ENCODE data around the gene CHIC2.

Gene CHIC2

GRCh38 chr4:54094451-54094850, 30.0 kb upstream of the CHIC2 start:
- intact Hi-C loops (cut with DNase I), result no loop called here

GRCh38 chr4:54093324-54094240, 29.2 kb upstream of the CHIC2 start:
- no peak for DNase-seq
- intact Hi-C loops (cut with DNase I), result no loop called here

More at GRCh38 chr4:54094451-54094850, 30.0 kb upstream of the CHIC2 start:
- no peak for DNase-seq

- intact Hi-C loops (cut with DNase I), result no loop called here
- no peak for DNase-seq
Observed at GRCh38 chr4:54092405-54093323, 28.3 kb upstream of the CHIC2 start.

GRCh38 chr4:54091637-54092404, 27.4 kb upstream of the CHIC2 start:
- DNase-seq, result peak; percentile 68 to 95 (median 87)
- intact Hi-C loops (cut with DNase I), result no loop called here

GRCh38 chr4:54090804-54091623, 26.6 kb upstream of the CHIC2 start:
- peak in 13 of 42 donors; percentile 7 to 53 (median 36) for DNase-seq
- intact Hi-C loops (cut with DNase I), result no loop called here

- no peak for DNase-seq
- intact Hi-C loops (cut with DNase I), result no loop called here
Observed at GRCh38 chr4:54090404-54090803, 26.0 kb upstream of the CHIC2 start.

- intact Hi-C loops (cut with DNase I), result no loop called here
- DNase-seq, result no peak
Observed at GRCh38 chr4:54089875-54090274, 25.5 kb upstream of the CHIC2 start.

GRCh38 chr4:54085284-54085683, 20.9 kb upstream of the CHIC2 start:
- intact Hi-C loops (cut with DNase I), result no loop called here
- peak; percentile 36 to 94 (median 80) for DNase-seq

- DNase-seq, result no peak
- intact Hi-C loops (cut with DNase I), result no loop called here
Observed at GRCh38 chr4:54082168-54082567, 17.8 kb upstream of the CHIC2 start.

GRCh38 chr4:54077812-54078211, 13.4 kb upstream of the CHIC2 start:
- intact Hi-C loops (cut with DNase I), result no loop called here

GRCh38 chr4:54076673-54077072, 12.3 kb upstream of the CHIC2 start:
- no peak for DNase-seq
- intact Hi-C loops (cut with DNase I), result no loop called here

More at GRCh38 chr4:54077812-54078211, 13.4 kb upstream of the CHIC2 start:
- DNase-seq, result no peak

GRCh38 chr4:54074381-54074780, 10.0 kb upstream of the CHIC2 start:
- intact Hi-C loops (cut with DNase I), result no loop called here

GRCh38 chr4:54073271-54073880, 9.0 kb upstream of the CHIC2 start:
- no peak for DNase-seq
- intact Hi-C loops (cut with DNase I), result no loop called here

More at GRCh38 chr4:54074381-54074780, 10.0 kb upstream of the CHIC2 start:
- no peak for DNase-seq

- intact Hi-C loops (cut with DNase I), result loop anchor here (10.0 kb wide), 1 partner anchor 1352 kb away; no protein-coding TSS in a partner anchor
- DNase-seq, result peak in 24 of 42 donors; percentile 6 to 73 (median 35)
Observed at GRCh38 chr4:54067166-54067565, 2.8 kb upstream of the CHIC2 start.

- intact Hi-C loops (cut with DNase I), result loop anchor here (10.0 kb wide), 1 partner anchor 1352 kb away; no protein-coding TSS in a partner anchor
- DNase-seq, result no peak
Observed at GRCh38 chr4:54066718-54067129, 2.3 kb upstream of the CHIC2 start.

- no peak for DNase-seq
- intact Hi-C loops (cut with DNase I), result loop anchor here (10.0 kb wide), 1 partner anchor 1351 kb away; no protein-coding TSS in a partner anchor
Observed at GRCh38 chr4:54066088-54066415, 1.6 kb upstream of the CHIC2 start.

GRCh38 chr4:54065282-54066087, 1.1 kb upstream of the CHIC2 start:
- DNase-seq, result no peak
- intact Hi-C loops (cut with DNase I), result loop anchor here (10.0 kb wide), 1 partner anchor 1351 kb away; no protein-coding TSS in a partner anchor

Measured in head of caudate nucleus (tissue), 42 donors.